GM19324 (cell line): ENCODE data around the gene TMEM175.

Experiments
- ATAC-seq: cut with Tn5 transposase; IDR thresholded peaks from one replicate; pipeline ENCODE4 v1.9.1; 2021; ENCODE audit warnings: mild to moderate bottlenecking, moderate library complexity; ENCODE audit not compliant: unreplicated experiment, low FRiP score

The TMEM175 gene

GRCh38 chr4:898869-899555 is 33.2 kb upstream of the TMEM175 start:
- ATAC-seq: no peak

- no peak for ATAC-seq
Observed at GRCh38 chr4:899556-899906, 32.7 kb upstream of the TMEM175 start.

- ATAC-seq: no peak
Observed at GRCh38 chr4:900073-900472, 32.2 kb upstream of the TMEM175 start.

GRCh38 chr4:900721-901120 is 31.5 kb upstream of the TMEM175 start:
- no peak for ATAC-seq

- no peak for ATAC-seq
Observed at GRCh38 chr4:901192-901910, 30.9 kb upstream of the TMEM175 start.

GRCh38 chr4:903066-904046 is 28.9 kb upstream of the TMEM175 start:
- no peak for ATAC-seq

GRCh38 chr4:905485-906338 is 26.5 kb upstream of the TMEM175 start:
- no peak for ATAC-seq

- ATAC-seq: no peak
Observed at GRCh38 chr4:906339-907102, 25.7 kb upstream of the TMEM175 start.

- no peak for ATAC-seq
Observed at GRCh38 chr4:907103-907400, 25.2 kb upstream of the TMEM175 start.

GRCh38 chr4:907691-908425 is 24.4 kb upstream of the TMEM175 start:
- no peak for ATAC-seq

GRCh38 chr4:909131-909571 is 23.1 kb upstream of the TMEM175 start:
- ATAC-seq: no peak

GRCh38 chr4:909821-910220 is 22.4 kb upstream of the TMEM175 start:
- ATAC-seq: no peak

- no peak for ATAC-seq
Observed at GRCh38 chr4:910366-911091, 21.7 kb upstream of the TMEM175 start.

GRCh38 chr4:911221-911751 is 21.0 kb upstream of the TMEM175 start:
- no peak for ATAC-seq

GRCh38 chr4:911871-912490 is 20.3 kb upstream of the TMEM175 start:
- ATAC-seq: no peak

- no peak for ATAC-seq
Observed at GRCh38 chr4:912548-913279, 19.5 kb upstream of the TMEM175 start.

GRCh38 chr4:913280-913618 is 19.0 kb upstream of the TMEM175 start:
- ATAC-seq: no peak
